Hepatocyte (in vitro differentiated cells): ENCODE results near the gene CASQ1.

Experiments
- EZH2 ChIP-seq: fragments of 200-600 bp; sonication (generic); IDR thresholded peaks from 2 replicates; pipeline ENCODE4 v1.6.1; 2016; ENCODE audit warnings: antibody characterized with exemption, mild to moderate bottlenecking, borderline replicate concordance
- EZH2phosphoT487 ChIP-seq: fragments of 200-600 bp; sonication (generic); IDR thresholded peaks from one replicate; pipeline ENCODE4 v1.6.1; 2018; ENCODE audit warnings: antibody characterized with exemption, mild to moderate bottlenecking, low read depth, moderate library complexity; ENCODE audit not compliant: unreplicated experiment, severe bottlenecking
- TF ChIP-seq, protein P1 (sequence below): fragments of 200-600 bp; sonication (generic); IDR thresholded peaks from 2 replicates; pipeline ENCODE4 v1.5.1; 2016; ENCODE audit warnings: antibody characterized with exemption, mild to moderate bottlenecking; ENCODE audit not compliant: poor library complexity

- TF ChIP-seq, protein P1, sequence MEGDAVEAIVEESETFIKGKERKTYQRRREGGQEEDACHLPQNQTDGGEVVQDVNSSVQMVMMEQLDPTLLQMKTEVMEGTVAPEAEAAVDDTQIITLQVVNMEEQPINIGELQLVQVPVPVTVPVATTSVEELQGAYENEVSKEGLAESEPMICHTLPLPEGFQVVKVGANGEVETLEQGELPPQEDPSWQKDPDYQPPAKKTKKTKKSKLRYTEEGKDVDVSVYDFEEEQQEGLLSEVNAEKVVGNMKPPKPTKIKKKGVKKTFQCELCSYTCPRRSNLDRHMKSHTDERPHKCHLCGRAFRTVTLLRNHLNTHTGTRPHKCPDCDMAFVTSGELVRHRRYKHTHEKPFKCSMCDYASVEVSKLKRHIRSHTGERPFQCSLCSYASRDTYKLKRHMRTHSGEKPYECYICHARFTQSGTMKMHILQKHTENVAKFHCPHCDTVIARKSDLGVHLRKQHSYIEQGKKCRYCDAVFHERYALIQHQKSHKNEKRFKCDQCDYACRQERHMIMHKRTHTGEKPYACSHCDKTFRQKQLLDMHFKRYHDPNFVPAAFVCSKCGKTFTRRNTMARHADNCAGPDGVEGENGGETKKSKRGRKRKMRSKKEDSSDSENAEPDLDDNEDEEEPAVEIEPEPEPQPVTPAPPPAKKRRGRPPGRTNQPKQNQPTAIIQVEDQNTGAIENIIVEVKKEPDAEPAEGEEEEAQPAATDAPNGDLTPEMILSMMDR = no peak
- no peak for TF ChIP-seq EZH2
- TF ChIP-seq EZH2phosphoT487 = no peak
Measured at GRCh38 chr1:160188341-160188740, 2.0 kb upstream of the CASQ1 start.
